K562 (cell line): ENCODE results near the gene HJV. TPM values are rescaled to one million over a fixed set of nuclear protein-coding genes. Genes with fewer than 3 reads are reported as not detected.
A peak's percentile ranks its signal among the peaks of the same experiment; 100 is the strongest.

Source experiments
- BRF1 ChIP-seq: IDR thresholded peaks from 3 replicates; pipeline ENCODE4 v1.6.1; 2011; ENCODE audit warnings: borderline replicate concordance, mild to moderate bottlenecking; ENCODE audit not compliant: insufficient read length; ENCODE audit errors: extremely low read depth
- CGGBP1 ChIP-seq: fragments of 250-450 bp; sonication (Bioruptor Pico); IDR thresholded peaks from 2 replicates; pipeline ENCODE4 v1.9.0; 2021; ENCODE audit warnings: mild to moderate bottlenecking
- E2F8 ChIP-seq: fragments of 450-650 bp; IDR thresholded peaks from 2 replicates; pipeline ENCODE4 v1.7.1; 2018; ENCODE audit warnings: mild to moderate bottlenecking, low read depth; ENCODE audit not compliant: partially characterized antibody
- NR1H2 ChIP-seq: sonication (generic); formaldehyde crosslinking; IDR thresholded peaks from 2 replicates; pipeline ENCODE4 v1.4.0; 2020; ENCODE audit warnings: mild to moderate bottlenecking, missing genetic modification reagents
- NR2C1 ChIP-seq, 2 experiments: fragments of 450-650 bp; IDR thresholded peaks; 2 replicates each; pipeline ENCODE4 v1.6.1; 2017; ENCODE audit warnings: mild to moderate bottlenecking in 2 of 2, antibody characterized with exemption in 1 of 2, inconsistent platforms in 1 of 2, missing compliant biosample characterization in 1 of 2, missing genetic modification characterization in 1 of 2
- POLR2AphosphoS2 ChIP-seq: IDR thresholded peaks from 2 replicates; pipeline ENCODE4 v1.6.1; 2012; ENCODE audit warnings: low read length, improper control_type of control experiment
- PRPF4 ChIP-seq: fragments of 200-400 bp; formaldehyde crosslinking; IDR thresholded peaks from one replicate; pipeline ENCODE4 v1.6.1; 2017; ENCODE audit warnings: low read length, low read depth, mild to moderate bottlenecking; ENCODE audit not compliant: insufficient read depth, poor library complexity, severe bottlenecking
- RBM17 ChIP-seq: fragments of 200-400 bp; formaldehyde crosslinking; IDR thresholded peaks from 2 replicates; pipeline ENCODE4 v1.6.1; 2017; ENCODE audit warnings: low read depth, mild to moderate bottlenecking, low read length, borderline replicate concordance
- RBM34 ChIP-seq: fragments of 200-400 bp; formaldehyde crosslinking; IDR thresholded peaks from 2 replicates; pipeline ENCODE4 v1.6.1; 2018; ENCODE audit warnings: low read length, borderline replicate concordance; ENCODE audit not compliant: insufficient read depth
- RFX1 ChIP-seq: fragments of 450-650 bp; IDR thresholded peaks from 2 replicates; pipeline ENCODE4 v1.6.1; 2016; ENCODE audit warnings: mild to moderate bottlenecking, moderate library complexity
- TEAD4 ChIP-seq, 2 experiments: sonication (generic) in 1 of 2; formaldehyde crosslinking in 1 of 2; IDR thresholded peaks; 2 replicates each; pipeline versions ENCODE4 v1.6.1 to v1.8.0; 2012 to 2022; ENCODE audit warnings: borderline replicate concordance in 1 of 2, inconsistent platforms in 1 of 2, low read length in 1 of 2, mild to moderate bottlenecking in 1 of 2, missing genetic modification reagents in 1 of 2
- THAP7 ChIP-seq: fragments of 250-450 bp; sonication (Bioruptor Pico); IDR thresholded peaks from 2 replicates; pipeline ENCODE4 v1.5.0; 2021
- ZFPM2 ChIP-seq: fragments of 250-450 bp; sonication (Bioruptor Pico); IDR thresholded peaks from 2 replicates; pipeline ENCODE4 v1.5.1; 2022; ENCODE audit warnings: mild to moderate bottlenecking
- polyA plus RNA-seq, 8 experiments: library from polyadenylated mRNA; depleted of rRNA in 4 of 8; stranded (reverse) in 5 of 8; unstranded in 3 of 8; fragments of >200 nt; fragmentation: Nextera tagmentation in 2 of 8; fragmentation: Illumina TruSeq in 1 of 8; extraction: Ambion mirVana in 2 of 8; extraction: Trizol in 1 of 8; gene quantifications; 2 replicates each; pipeline versions ENCODE4 v1.2.1 to v1.2.3, GENCODE V29; 2011 to 2014; ENCODE audit warnings: inconsistent platforms in 1 of 8, missing spikeins in 1 of 8
- total RNA-seq, 7 experiments: library from RNA; depleted of rRNA in 6 of 7; stranded (reverse); fragments of >200 nt in 6 of 7; fragmentation: Illumina TruSeq in 2 of 7; extraction: Trizol in 2 of 7; gene quantifications; 2 replicates each; pipeline versions ENCODE4 v1.2.1 to v1.2.3, GENCODE V29; 2011 to 2021; ENCODE audit warnings: low replicate concordance in 1 of 7
- TF ChIP-seq, protein P1 (sequence below): sonication (generic); formaldehyde crosslinking; IDR thresholded peaks from 2 replicates; pipeline ENCODE4 v1.8.1; 2023; ENCODE audit warnings: mild to moderate bottlenecking, missing genetic modification reagents
- TF ChIP-seq, protein P2 (sequence below): fragments of 250-450 bp; sonication (Bioruptor Pico); IDR thresholded peaks from 2 replicates; pipeline ENCODE4 v1.5.0; 2020; ENCODE audit warnings: mild to moderate bottlenecking, borderline replicate concordance
- TF ChIP-seq, protein P3 (sequence below): fragments of 250-450 bp; sonication (Bioruptor Pico); IDR thresholded peaks from 2 replicates; pipeline ENCODE4 v1.5.0; 2020; ENCODE audit warnings: mild to moderate bottlenecking

Gene HJV
- total and polyA plus RNA-seq, 9 of the 15 experiments (the other 6 are each of a cell fraction or from before 2014, with no cell fraction given), result 1.0 to 6.6 (median 2.4) TPM

DNA sequence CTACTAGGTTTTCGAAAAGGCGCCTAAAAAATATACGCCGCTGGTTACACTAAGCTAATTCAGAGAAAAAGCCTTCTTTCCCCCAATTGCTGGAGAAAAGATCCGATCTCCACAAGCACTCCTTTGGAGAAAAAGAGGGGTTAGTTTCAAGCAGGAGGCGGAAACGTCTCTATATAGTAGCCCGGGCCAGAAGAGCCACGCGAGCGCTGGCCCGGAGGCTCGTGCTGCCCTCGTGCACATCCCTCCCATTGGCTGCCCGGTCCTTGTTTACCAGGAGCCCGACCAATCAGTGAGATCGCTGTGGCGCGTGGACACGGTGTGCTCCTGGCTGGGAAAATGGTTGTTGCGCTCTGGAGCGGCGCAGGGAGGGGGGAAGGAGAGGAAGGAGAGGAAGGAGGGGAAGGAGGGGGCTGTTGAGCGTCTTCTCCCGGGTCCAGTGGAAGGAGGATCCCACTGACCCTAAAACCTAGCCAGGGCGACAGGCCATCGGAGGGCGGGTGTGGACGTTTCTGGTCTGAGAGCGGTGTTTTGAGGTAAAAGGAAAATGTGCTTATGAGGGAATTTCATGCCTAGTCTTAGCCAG, 25.0 kb downstream of the HJV start, which contains the start of gene TXNIP (continued):
- TF ChIP-seq, protein P1, sequence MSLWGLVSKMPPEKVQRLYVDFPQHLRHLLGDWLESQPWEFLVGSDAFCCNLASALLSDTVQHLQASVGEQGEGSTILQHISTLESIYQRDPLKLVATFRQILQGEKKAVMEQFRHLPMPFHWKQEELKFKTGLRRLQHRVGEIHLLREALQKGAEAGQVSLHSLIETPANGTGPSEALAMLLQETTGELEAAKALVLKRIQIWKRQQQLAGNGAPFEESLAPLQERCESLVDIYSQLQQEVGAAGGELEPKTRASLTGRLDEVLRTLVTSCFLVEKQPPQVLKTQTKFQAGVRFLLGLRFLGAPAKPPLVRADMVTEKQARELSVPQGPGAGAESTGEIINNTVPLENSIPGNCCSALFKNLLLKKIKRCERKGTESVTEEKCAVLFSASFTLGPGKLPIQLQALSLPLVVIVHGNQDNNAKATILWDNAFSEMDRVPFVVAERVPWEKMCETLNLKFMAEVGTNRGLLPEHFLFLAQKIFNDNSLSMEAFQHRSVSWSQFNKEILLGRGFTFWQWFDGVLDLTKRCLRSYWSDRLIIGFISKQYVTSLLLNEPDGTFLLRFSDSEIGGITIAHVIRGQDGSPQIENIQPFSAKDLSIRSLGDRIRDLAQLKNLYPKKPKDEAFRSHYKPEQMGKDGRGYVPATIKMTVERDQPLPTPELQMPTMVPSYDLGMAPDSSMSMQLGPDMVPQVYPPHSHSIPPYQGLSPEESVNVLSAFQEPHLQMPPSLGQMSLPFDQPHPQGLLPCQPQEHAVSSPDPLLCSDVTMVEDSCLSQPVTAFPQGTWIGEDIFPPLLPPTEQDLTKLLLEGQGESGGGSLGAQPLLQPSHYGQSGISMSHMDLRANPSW (CRISPR knock-in tag), result no peak
- TF ChIP-seq, protein P2, sequence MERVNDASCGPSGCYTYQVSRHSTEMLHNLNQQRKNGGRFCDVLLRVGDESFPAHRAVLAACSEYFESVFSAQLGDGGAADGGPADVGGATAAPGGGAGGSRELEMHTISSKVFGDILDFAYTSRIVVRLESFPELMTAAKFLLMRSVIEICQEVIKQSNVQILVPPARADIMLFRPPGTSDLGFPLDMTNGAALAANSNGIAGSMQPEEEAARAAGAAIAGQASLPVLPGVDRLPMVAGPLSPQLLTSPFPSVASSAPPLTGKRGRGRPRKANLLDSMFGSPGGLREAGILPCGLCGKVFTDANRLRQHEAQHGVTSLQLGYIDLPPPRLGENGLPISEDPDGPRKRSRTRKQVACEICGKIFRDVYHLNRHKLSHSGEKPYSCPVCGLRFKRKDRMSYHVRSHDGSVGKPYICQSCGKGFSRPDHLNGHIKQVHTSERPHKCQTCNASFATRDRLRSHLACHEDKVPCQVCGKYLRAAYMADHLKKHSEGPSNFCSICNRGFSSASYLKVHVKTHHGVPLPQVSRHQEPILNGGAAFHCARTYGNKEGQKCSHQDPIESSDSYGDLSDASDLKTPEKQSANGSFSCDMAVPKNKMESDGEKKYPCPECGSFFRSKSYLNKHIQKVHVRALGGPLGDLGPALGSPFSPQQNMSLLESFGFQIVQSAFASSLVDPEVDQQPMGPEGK (CRISPR knock-in tag), result no peak
- TF ChIP-seq RFX1 (peak; percentile 2; the same call in 1 of the 2 replicates), PRPF4 (no peak), POLR2AphosphoS2 (peak; percentile 99), RBM34 (no peak), BRF1 (no peak), CGGBP1 (CRISPR knock-in tag) (no peak), RBM17 (no peak), E2F8 (peak; percentile 39), ZFPM2 (CRISPR knock-in tag) (no peak), NR2C1 (IDR thresholded peaks at IDR 0.05) (no peak), NR2C1 (tag; IDR thresholded peaks at IDR 0.05) (no peak), NR1H2 (no peak), THAP7 (CRISPR knock-in tag) (no peak), TEAD4 (IDR thresholded peaks at IDR 0.05; ENCODE audit: low read length) (peak; percentile 53), TEAD4 (CRISPR knock-in tag; IDR thresholded peaks at IDR 0.05; ENCODE audit: borderline replicate concordance) (0 out of 2 replicates have a peak, but pooled peaks have one; percentile 37)
- TF ChIP-seq, protein P3, sequence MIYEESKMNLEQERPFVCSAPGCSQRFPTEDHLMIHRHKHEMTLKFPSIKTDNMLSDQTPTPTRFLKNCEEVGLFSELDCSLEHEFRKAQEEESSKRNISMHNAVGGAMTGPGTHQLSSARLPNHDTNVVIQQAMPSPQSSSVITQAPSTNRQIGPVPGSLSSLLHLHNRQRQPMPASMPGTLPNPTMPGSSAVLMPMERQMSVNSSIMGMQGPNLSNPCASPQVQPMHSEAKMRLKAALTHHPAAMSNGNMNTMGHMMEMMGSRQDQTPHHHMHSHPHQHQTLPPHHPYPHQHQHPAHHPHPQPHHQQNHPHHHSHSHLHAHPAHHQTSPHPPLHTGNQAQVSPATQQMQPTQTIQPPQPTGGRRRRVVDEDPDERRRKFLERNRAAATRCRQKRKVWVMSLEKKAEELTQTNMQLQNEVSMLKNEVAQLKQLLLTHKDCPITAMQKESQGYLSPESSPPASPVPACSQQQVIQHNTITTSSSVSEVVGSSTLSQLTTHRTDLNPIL (CRISPR knock-in tag), result no peak
